Stimulated activated CD8-positive, alpha-beta memory T cell treated with anti-CD3 and anti-CD28 coated beads, Interleukin-4, amount 100 ng/mL, for 1 hour (primary cell): ENCODE measurements around the gene KDM2B.
A peak's percentile ranks its signal among the peaks of the same experiment; 100 is the strongest.

Source experiments
- DNase-seq, 2 donors: peaks; one replicate each; pipeline ENCODE4 v3.0.0-alpha.2; 2020; ENCODE audit warnings: low read depth in 2 of 2, low spot score in 1 of 2

The KDM2B gene

DNA sequence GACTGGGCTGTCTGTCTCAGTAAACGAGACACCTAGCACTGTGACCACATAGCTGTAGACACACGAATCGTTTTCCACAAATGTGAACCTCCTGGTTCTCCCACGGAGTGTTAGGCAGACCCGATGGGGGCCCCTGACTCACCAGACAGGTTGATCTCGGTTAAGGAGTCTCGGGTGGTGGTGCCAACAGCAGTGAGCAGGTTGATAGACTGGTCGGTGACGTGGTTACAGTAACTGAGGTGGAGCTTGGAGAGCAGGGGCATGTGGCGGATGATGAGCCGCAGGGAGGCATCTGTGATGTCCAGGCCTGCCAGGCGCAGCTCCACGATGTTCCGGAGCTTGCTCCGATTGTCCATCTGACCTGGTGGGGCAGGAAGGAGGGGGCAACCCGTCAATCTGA is 141.1 kb downstream of the KDM2B start:
- no peak for DNase-seq

DNA sequence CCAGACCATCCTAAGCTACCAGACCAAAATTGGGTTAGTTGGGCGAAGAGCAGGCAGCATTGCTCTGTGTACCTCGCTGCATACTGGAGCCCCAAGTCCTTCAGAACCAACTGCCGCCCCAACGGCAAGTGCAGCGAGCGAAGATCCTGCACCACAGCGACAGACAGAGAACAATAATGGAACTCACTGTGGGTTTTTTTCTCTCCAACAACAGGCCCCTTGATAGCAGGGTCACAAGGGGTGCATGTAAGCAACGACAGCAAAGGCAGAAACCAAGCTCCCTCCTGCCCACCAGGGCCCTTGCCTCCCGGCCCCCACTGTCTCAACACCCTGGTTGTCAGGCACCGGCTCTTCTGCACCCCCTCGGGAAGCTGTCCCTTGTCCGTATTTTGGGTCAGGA is 141.9 kb downstream of the KDM2B start:
- no peak for DNase-seq

DNA sequence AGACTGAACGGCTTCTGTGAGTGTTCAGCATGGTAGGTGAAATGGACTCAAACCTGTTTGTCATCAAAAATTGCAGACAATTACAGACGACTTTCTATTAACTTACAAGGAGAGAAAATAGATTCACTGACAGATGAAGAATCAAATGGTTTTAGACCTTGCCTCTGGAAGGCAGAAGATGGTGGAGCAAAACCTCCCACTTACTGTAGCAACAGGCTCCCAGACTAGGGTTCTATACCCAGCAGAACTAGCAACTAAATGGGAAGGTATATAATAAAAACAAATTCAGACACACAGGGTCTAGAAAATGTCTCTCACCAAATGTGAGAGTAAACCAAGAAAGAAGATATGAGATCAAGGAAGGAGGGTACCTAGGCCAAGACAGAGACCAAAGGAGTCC is 144.1 kb downstream of the KDM2B start:
- DNase-seq = no peak

DNA sequence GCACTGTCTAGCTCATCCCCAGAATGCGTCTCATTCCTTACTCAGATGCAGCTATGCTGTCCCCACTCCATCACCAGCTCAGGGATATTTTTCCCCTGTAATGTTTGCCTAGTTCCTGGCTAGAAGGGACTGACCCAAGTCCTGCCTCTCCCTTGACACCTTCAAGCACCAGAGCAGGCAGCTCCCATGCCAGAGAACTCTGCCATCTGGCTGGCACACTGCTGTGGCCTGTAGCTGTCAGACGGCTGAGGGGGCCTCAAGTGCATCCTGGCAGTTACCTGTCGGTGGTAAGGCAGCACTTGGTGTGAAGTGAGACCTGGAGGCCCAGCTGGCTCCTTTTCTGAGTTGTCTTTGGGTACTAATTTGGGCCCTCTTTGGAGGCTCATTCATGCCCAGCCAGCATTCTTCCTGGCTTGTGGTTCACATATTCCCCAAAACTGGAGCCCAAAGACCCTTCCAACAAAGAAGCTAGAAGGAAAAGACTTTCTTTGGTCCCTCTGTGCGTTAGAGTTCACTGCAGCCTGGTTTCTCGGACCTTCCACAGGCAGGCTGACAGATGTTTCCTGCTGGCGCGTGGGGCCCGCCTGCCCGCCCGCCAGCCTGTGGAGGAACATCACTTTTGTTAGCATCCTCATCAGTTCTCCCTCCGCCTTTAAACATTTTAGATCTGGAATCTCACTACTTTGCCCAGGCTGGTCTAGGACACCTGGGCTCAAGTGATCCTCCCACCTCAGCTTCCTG is 147.9 kb downstream of the KDM2B start:
- no peak for DNase-seq

DNA sequence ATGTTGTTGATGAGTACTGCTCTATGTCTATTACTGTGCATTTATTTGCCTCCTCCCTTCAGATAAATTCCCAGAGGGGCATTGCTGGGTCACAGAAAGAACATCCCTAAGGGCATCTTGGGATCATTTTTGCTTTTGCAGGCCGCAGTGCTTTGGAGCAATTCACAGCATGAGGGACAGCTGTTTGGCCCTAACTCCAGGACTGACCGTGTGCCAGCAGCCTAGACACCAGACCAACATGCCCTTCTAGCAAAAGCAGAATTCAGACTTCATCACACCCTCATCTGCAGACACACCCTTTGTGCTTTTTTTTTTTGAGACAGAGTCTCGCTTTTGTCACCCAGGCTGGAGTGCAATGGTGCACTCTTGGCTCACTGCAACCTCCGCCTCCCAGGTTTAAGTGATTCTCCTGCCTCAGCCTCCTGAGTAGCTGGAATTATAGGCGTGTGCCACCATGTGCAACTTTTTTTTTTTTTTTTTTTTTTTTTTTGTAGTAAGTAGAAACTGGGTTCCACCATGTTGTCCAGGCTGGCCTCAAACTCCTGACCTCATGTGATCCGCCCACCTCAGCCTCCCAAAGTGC is 149.9 kb downstream of the KDM2B start:
- no peak for DNase-seq

DNA sequence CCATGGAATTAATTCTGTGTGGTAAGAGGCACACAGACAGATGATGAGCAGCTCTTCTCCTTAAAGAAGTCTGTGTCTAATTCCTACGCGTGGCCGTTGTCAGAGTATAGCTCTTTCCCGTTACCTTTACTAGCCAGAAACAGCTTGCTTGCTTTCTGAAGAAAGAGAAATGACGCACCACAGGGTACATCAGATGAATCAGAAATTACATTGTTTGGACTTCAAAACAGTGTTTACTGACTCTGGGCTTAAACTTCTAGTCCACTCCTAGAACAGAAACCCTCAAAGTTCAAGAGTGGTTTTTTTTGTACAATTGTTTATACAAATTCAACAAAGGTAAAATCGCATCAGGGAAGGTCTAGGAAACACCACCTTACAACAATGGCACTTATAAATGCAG is 151.9 kb downstream of the KDM2B start:
- DNase-seq = no peak

DNA sequence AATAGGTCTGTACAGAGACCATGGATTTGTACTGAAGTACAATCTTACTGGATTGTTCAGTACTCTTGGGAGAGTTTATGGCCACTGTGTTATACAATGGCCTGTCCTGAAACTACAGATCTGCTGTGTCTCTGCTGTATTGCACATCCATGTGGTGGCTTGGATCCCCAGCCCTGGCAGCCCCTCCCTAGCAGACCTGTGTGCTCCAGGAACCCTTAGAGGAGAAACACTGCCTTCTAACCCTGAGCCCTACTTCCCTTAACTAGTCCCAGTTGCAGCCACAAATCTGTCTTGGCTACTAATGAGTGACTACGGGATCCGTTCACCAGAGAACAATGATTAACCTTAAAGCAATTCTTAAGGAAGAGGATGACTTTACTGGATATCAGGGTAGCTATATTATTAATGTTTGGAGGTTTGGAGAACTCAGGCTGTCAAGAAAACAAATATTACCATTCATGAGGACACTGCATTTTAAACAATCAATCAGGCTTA is 153.2 kb downstream of the KDM2B start:
- no peak for DNase-seq

DNA sequence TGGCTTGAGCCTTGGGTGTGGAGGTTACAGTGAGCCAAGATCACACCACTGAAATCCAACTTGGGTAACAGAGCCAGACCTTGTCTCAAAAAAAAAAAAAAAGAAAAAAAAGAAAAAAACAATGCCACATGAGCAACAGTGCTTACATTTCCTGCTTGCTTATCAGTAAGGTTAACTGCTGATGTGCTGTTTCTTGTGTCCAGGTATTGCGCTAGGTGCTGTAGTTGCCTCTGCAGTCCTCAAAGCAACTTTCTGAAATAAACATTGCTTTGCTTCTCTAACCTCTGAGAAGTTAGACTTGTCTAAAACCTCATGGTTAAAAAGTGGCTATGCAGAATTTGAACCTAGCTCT is 156.2 kb downstream of the KDM2B start:
- no peak for DNase-seq

DNA sequence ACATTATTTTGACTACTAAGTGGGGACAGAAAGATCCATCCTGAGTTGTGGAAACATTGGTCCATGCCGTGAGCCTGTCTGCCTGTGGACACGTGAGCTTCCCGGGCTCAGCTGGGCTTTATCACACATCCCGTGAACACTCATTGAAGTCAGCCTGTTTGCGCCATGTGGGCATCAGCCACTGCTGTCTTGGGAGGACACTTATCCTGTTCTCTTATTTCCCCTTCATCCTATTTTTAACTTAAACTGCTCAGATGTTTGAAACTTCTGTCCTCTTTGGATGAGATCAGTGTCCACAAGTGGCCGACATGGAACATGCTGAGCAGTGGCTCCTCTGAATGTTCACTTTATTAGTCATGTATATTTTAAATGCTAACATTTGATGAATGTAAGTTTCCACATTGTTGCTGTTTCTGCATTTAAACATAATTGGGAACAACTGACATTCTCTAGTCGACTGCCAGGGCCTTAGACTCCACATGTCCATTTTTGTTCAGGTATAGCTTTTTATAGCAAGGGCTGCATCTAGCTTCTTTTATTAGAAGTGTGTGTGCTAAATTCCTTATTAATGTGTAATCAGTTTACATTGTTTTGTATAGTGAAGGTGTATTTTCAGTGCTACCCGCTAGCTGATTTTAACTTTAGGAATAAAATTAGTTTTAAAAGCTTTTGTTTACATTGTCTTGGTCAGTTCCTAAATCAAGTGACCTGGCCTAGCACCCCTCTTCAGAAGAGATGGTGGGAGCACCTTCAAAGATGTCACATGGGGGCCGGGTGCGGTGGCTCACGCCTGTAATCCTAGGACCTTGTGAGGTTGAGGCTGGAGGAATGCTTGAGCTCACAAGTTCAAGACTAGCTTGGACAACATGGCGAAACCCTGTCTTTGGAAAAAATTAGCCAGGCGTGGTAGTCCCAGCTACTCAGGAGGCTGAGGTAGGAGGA is 156.9 kb downstream of the KDM2B start:
- DNase-seq = no peak

DNA sequence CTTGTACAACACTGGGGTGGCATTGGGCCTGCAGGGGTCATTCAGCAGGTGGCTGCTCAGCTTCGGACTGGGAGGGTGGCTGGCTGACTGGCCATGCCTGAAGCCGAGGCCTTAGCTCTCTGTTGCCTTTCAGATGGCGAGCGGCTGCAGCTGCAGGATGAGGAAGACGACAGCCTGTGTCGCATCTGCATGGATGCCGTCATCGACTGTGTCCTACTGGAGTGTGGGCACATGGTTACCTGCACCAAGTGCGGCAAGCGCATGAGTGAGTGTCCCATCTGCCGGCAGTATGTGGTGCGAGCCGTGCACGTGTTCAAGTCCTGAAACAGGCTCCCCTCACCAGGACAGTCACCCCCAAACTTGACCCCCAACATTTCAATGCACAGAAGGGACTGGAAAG is 157.6 kb downstream of the KDM2B start:
- DNase-seq = no peak

DNA sequence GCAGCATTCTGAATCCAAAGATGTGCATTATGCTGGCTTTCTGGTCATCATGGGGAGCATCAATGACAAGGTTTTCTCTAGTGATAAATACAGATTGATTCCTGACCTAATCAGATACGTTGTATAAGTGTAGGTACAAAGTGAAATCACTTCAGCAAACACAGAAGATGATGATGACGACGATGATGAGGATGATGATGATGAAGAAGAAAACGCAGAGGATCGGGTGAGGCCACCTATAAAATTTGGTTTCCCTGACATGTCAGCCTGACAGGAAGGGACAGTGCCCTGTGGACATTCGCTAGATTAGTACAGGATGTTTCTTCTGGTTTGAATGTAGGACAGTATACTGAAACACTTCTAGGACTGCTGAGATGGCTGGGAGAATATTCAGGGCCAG is 160.7 kb downstream of the KDM2B start:
- no peak for DNase-seq

DNA sequence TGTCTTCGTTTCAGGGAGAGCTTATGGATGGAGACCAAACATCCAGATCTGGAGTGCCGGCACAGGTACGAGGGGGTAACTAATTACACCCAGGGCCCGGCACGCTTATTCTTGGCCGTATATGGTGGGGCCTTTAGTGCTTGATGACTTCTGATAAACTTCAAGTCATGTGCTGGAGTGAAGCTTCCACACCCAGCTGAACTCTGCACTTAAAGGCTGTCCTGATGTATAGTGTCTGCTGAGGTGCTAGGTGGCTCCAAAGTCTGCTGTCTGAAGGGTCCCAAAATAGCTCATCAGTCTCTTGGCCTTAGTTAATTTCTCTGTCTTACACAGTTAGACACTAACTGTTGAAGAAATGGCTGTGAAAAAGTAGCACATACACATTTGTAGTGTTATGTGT is 163.0 kb downstream of the KDM2B start:
- DNase-seq = no peak

DNA sequence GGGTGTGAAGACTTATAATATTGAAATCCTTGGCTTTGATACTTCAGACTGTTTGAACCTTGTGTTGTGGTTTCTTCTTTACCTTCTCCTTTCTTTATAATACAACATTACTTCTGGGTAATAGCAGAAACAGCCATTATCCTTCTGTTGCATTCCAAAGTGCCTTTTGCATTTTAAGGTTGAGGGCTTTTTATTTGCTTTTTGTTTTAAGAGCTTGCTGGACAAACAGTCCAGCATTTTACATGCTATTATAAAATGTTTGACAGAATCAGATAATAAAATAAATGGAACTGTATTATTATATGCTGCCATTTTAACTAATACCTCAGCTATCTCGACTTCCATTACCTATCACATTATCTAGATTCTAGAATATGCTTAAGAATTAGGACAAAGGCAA is 166.9 kb downstream of the KDM2B start:
- no peak for DNase-seq

DNA sequence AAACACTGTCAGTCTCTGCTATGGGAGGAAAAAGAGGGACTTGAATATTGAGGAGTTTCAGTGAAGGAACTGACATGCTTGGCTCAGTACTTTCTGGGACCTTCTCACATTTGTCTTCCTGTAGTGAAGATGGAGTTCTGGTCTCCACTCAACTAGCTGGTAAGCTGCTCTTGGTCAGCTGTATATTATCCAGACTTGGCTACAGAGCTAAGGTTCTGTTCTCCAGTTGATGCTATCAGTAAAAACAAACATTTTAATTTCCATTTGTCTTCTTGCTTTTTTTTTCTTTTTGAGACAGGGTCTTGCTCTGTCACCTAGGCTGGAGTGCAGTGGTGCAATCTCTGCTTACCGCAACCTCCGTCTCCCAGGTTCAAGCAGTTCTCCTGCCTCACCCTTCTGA is 175.6 kb downstream of the KDM2B start:
- DNase-seq = no peak

DNA sequence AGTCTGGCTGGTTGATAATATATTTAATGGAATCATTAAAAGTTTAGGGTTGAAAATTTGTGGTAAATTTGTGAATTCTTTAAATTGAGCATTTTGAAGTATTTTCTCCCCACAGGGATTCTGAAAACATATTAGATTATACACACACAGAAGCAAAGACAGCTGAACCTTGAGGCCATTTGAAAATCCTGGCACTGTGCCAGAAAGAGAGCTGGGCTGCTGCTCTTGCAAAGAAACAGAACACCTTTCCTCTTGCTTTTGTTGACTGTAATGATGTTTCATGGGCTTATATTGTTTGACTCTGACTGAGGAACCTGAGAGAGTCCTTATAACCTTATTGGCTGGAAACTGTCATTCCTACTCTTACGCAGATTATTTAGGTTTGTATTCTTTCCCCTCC is 176.1 kb downstream of the KDM2B start:
- DNase-seq = no peak

DNA sequence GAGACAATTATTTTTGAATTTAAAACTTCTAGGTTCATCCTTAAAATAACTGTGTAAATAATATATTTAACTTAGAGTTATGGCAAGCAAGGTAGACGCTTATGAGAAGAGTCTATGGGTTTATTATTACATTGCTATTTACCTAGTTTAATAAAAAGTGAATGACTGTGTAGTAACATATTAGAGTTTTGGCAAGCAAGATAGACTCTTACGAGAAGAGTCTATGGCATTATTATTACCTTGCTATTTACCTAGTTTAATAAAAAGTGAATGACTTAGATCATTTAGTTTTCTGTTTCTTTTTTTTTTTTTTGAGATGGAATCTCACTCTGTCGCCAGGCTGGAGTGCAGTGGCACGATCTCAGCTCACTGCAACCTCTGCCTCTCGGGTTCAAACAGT is 177.1 kb downstream of the KDM2B start:
- DNase-seq = no peak

DNA sequence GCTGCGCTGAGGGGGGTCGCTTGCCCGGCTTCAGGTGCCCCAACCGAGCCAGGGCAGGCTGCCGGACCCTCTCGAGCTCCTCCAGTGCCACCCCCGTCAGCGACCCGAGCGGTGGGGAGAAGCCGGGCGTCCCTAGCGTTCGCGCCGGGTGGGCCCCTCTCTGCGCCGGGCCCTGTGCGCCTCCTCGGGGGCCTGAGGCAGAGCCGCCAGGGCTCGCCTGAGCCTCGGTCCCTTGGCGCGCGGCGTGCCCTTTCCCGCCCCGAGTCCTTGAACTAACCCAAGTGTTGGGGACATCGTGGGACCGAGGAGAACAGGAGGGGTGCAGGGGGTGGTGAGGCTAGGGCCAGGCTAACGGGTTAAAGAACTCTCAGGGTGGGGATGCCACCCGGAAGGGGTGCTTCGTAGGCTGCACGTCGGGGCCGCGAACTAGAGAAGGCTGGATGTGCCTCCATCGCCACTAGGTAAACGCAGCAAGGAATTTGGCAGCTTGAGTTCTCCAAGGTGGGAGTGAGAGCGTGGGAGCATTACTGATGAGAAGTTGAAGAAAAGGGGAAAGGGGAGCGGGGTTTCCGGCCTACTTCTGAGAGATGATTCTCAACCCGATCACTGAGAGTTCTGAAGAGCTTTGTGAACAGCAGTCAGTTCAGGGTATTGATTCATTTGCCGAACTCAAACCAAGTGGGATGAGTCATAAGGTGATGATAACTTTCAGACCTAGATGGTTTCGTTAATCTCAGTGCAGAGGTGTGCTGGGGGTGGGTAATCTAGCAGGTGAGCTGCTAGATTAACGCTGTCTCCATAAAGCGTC is 180.3 kb downstream of the KDM2B start:
- DNase-seq = peak; percentile 17 to 24

DNA sequence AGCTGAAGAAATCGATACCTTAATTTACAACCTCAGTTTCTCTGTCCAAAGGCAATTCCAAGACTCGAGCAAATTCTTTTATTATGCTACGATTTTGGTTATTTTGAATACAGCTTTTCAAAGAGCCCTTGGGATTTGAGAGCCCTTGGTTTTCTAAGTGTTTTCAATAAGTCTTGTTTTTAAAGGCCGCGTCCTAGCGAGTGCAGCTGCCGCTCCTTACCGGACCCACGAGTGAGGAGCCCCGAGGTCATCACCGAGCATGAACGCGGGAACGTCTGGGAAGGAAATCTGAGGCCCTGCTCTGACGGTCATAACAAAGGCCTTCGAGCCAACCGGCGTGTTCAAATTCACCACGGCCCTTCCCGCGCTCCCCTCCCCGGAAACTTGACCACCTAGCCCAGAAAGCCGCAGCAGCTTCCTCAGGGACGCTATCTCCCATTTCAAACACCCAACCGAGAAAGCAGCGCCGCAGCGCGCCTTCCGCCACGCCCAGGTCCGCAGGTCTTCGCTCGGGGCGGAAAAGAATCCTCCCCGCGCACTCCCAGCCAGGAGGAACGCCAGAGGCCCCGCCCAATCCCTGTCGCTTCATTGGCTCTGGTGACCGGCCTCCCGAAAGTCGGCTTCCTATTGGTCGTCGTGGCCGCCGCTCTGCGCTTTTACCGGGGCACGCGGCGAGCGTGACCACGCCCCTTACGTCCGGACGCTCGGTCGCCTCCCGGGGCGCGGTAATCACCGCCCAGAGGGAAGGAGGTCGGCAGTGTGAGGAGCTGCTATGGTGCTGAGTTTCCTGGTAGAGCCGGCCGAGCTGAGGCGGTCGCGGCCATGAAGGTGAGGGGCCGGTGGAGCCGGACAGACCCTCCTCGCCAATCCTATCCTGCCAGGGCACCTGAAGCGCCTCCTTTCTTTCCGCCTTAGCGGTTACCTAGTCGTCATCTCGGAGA is 181.2 kb downstream of the KDM2B start, which contains the start of gene RNF34:
Gene RNF34 (plus strand): TSS at position 728 of the 941 bp plus-strand sequence. CDS start 95 bp downstream, at position 823.
- DNase-seq = peak; percentile 92 to 96

DNA sequence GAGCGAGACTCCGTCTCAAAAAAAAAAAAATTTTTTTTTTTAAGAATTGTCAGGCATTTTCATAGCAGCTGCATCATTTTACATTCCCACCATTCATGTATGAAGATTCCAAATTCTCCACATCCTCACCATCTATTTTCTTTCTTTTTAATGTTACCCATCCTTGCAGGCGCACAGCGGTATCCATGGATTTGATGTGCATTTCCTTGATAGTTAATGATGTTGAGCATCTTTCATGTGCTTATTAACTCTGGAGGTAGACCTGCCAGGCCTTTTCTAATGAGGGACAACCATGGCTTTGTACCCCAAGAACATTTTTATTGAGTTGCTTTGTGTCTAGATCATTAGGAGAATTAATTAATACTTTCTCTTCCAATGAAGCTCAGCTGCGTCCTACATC is 182.5 kb downstream of the KDM2B start:
- no peak for DNase-seq

DNA sequence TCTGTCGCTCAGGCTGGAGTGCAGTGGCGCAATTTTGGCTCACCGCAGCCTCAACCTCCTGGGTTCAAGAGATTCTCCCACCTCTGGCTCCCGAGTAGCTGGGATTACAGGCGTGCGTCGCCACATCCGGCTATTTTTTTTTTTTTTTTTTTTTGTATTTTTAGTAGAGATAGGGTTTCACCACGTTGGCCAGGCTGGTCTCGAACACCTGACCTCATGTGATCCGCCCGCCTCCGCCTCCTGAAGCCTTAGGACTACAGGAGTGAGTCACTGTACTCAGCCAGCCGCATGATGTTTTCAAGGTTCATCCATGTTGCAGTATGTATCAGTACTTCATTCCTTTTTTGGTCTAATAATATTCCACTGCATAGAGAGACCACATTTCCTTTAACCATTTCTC is 183.3 kb downstream of the KDM2B start:
- DNase-seq = no peak
